HG03521 (cell line): ENCODE data around the gene HOXD11.

Source experiments
- ATAC-seq: cut with Tn5 transposase; IDR thresholded peaks from one replicate; pipeline ENCODE4 v1.9.1; 2021; ENCODE audit warnings: mild to moderate bottlenecking, moderate library complexity; ENCODE audit not compliant: unreplicated experiment

The HOXD11 gene

GRCh38 chr2:176105078-176105729, 1.9 kb upstream of the HOXD11 start:
- ATAC-seq: no peak

GRCh38 chr2:176105730-176106580, 1.1 kb upstream of the HOXD11 start:
- no peak for ATAC-seq

GRCh38 chr2:176107731-176108181, 676 bp downstream of the HOXD11 start:
- no peak for ATAC-seq

- no peak for ATAC-seq
These were observed 2.3 kb downstream of the HOXD11 start for GRCh38 chr2:176109192-176109901.

- no peak for ATAC-seq
These were observed 2.9 kb downstream of the HOXD11 start for GRCh38 chr2:176109946-176110345.

- no peak for ATAC-seq
These were observed 3.6 kb downstream of the HOXD11 start for GRCh38 chr2:176110415-176111308.

- ATAC-seq: no peak
These were observed 4.2 kb downstream of the HOXD11 start for GRCh38 chr2:176111309-176111663.

- ATAC-seq: no peak
These were observed 4.8 kb downstream of the HOXD11 start for GRCh38 chr2:176111846-176112374.

- no peak for ATAC-seq
These were observed 5.6 kb downstream of the HOXD11 start for GRCh38 chr2:176112375-176113302.

- ATAC-seq: no peak
These were observed 7.2 kb downstream of the HOXD11 start for GRCh38 chr2:176114120-176114929.

- ATAC-seq: no peak
These were observed 8.0 kb downstream of the HOXD11 start for GRCh38 chr2:176114930-176115625.

GRCh38 chr2:176115883-176116813, 9.1 kb downstream of the HOXD11 start, which contains the start of gene HOXD10:
Gene HOXD10 (plus strand): TSS chr2:176116778. CDS start chr2:176116834, 56 bp downstream.
- ATAC-seq: no peak

GRCh38 chr2:176117162-176117822, 10.2 kb downstream of the HOXD11 start:
- no peak for ATAC-seq

GRCh38 chr2:176117823-176118371, 10.8 kb downstream of the HOXD11 start:
- ATAC-seq: no peak

GRCh38 chr2:176118601-176119339, 11.7 kb downstream of the HOXD11 start:
- no peak for ATAC-seq
